Retinal pigment epithelial cell (primary cell): ENCODE measurements around the gene SHKBP1.

ENCODE experiments used
- DNase-seq: peaks from one replicate; pipeline ENCODE4 v3.0.0-alpha.2; 2010; ENCODE audit warnings: low read depth
- H3K4me3 ChIP-seq: 2 replicates; pipeline ENCODE4 v1.5.1; 2011; ENCODE audit warnings: mild to moderate bottlenecking, low read length, control low read depth, moderate library complexity
- CTCF ChIP-seq: conservative IDR thresholded peaks from 2 replicates; pipeline ENCODE4 v1.5.1; 2011; ENCODE audit warnings: low read depth, low read length, control low read depth, inconsistent platforms

The SHKBP1 gene

GRCh38 chr19:40549007-40549708, 27.5 kb upstream of the SHKBP1 start:
- peak; percentile 57 for TF ChIP-seq CTCF
- H3K4me3 ChIP-seq, result no peak overlapping the region
- peak; percentile 20 for DNase-seq

- no peak for DNase-seq
- no peak overlapping the region for H3K4me3 ChIP-seq
- no peak for TF ChIP-seq CTCF
Measured at GRCh38 chr19:40550951-40551350, 25.7 kb upstream of the SHKBP1 start.

GRCh38 chr19:40552848-40553247, 23.8 kb upstream of the SHKBP1 start:
- no peak for DNase-seq
- H3K4me3 ChIP-seq, result no peak overlapping the region
- no peak for TF ChIP-seq CTCF

GRCh38 chr19:40553885-40554857, 22.5 kb upstream of the SHKBP1 start:
- no peak for TF ChIP-seq CTCF
- DNase-seq, result no peak
- no peak overlapping the region for H3K4me3 ChIP-seq

- no peak for TF ChIP-seq CTCF
- H3K4me3 ChIP-seq, result no peak overlapping the region
- DNase-seq, result no peak
Measured at GRCh38 chr19:40555978-40556689, 20.5 kb upstream of the SHKBP1 start.

- no peak for TF ChIP-seq CTCF
- no peak overlapping the region for H3K4me3 ChIP-seq
Measured at GRCh38 chr19:40556953-40557530, 19.6 kb upstream of the SHKBP1 start.

More at GRCh38 chr19:40556953-40557530, 19.6 kb upstream of the SHKBP1 start:
- no peak for DNase-seq
